HG03039 (cell line): ENCODE measurements around the gene CRLF1.

ENCODE experiments used
- ATAC-seq: cut with Tn5 transposase; IDR thresholded peaks from one replicate; pipeline ENCODE4 v1.9.1; 2021; ENCODE audit warnings: mild to moderate bottlenecking, moderate library complexity; ENCODE audit not compliant: unreplicated experiment

The CRLF1 gene, protein sequence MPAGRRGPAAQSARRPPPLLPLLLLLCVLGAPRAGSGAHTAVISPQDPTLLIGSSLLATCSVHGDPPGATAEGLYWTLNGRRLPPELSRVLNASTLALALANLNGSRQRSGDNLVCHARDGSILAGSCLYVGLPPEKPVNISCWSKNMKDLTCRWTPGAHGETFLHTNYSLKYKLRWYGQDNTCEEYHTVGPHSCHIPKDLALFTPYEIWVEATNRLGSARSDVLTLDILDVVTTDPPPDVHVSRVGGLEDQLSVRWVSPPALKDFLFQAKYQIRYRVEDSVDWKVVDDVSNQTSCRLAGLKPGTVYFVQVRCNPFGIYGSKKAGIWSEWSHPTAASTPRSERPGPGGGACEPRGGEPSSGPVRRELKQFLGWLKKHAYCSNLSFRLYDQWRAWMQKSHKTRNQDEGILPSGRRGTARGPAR

DNA sequence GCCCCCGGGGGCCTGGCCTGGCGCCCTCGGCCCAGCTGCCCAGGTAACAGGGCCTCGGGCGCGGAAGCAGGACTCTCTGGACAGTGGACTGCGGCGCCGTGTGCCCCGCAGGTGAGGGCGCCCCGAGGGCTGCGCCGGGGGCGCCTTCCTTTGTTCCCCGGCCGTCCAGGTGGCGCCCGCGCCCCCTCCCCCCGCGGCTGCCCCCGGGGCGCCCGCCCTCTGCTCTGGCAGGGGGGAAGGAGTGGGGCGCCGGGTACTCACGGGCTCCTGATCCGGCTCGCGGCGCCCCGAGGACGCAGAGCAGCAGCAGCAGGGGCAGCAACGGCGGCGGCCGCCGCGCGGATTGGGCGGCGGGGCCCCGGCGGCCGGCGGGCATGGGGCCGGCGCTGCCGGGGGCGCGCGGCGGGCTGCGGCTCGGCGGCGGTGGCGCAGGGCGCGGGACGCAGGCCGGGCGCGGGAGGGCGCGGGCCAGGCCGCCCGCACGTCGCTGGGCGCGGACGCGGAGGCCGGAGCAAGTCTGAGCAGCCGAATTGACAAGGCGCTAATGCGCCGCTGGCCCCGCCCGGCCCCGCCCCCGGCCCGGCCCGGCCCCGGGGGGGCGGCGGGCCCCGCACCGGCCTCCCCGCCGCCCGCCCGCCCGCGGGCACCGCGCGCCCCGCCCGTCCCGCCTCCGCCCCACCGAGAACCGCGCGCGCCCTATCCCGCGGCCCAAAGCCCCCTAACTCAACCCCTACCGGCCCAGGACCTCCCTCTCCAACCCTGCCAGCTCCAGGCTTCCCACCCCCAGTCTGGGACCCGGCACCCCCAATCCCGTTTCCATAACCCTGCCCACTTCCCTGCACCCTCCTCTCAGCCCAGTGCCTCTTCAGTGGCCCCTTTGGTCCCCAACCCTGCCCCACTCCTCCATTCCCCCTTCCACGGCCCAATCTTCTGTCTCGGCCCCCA lies at the start of gene CRLF1:
Gene CRLF1, minus strand, starts transcription at position 519 of the 945 bp plus-strand sequence. Its CDS starts 143 bp downstream, at position 376.
- ATAC-seq, result no peak

DNA sequence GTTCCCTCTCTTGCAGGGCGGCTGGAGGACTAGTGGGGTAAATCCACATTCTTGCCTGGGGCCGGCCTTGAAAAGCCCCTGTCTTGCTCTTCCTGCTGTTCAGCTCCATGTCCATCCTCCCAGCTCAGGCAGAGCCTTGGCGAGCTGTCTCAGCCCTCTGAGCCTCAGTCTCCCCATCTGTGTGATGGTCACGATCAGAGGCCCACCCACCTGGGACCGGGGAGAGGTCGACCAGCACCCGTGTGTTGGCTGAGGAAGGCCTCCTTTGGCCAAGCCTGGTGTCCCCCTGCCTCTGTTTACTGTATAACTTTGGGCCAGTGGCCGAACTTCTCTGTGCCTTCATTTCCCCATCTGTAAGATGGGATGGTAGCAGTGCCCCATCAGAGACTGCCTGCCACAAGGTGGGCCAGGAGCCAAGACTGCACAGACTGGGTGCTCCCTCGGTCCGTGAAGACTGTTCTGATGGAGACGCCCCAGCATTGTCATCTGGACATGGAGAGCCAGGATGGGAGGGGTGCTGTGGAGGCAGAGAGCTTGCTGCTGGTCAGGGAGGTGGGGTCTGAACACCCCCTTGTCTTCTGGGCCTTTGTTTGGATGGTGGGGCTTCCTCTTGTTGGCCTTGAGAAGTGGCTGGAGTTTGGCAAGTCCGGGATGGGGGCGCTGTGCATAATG lies 48.7 kb upstream of the CRLF1 start:
- ATAC-seq, result no peak

DNA sequence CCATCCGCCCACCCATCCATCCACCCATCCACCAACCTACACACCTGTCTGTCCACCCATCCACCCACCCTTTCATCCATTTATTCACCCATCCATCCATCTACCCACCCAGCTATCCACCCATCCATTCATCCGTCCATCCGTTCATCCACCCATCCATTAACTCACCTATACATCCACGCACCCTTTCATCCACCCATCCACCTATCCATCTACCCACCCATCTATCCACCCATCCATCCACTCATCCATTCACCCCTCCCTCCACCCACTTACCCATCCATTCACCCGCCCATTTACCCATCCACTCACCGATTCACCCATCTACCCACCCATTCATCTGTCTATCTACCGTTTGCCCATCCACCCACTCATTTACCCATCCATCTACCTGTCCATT lies 47.9 kb upstream of the CRLF1 start:
- ATAC-seq, result no peak

DNA sequence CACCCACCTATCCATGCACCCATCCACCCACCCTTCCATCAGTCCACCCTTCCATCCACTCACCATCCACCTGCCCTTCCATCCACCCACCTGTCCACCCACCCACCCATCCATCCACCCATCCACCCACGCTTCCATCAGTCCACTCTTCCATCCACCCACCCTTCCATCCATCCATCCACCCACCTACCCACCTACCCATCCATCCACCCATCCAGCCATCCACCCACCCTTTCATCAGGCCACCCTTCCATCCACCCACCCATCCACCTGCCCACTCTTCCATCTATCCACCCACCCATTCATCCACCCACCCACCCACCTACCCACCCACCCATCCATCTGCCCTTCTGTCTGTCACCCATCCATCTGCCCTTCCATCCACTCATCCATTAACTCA lies 47.3 kb upstream of the CRLF1 start:
- no peak for ATAC-seq

DNA sequence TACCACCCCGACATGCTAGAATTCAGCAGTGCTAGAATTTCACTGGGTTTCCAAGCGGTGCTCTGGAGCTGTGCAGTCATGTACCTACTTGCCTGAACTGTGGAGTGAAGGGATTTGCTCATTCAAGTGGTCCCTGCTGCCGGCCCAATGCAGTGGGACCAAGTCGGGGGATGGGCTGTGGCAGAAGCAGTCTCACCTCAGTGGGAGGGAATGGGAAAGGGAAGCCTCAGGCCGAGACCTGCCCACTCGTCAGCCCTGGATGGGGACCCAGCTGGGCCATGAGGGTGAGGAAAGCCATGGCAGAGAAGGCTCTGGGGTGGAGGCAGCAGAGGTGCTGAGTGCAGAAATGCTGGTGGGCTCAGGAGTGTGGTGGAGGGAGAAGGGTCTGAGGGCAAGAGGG lies 45.1 kb upstream of the CRLF1 start:
- ATAC-seq, result no peak

DNA sequence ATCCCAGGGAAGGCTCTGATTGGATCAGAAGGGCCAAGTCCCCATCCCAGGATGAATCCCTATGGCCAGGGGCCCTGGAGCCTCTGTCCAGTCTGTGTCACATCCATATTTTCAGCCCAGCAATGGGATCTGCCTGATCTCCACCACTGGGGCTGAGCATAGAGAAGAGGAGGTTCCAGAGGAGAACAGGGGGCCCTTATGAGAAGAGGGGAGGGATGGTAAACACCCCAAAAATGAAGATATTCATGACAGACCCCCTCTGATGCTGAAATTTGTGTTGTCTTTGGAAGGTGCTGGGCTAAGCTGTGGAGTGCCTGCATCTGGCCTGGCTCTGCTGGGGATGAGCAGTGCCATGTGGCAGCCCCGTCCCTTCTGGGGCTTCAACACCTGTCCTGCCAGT lies 44.7 kb upstream of the CRLF1 start:
- no peak for ATAC-seq

DNA sequence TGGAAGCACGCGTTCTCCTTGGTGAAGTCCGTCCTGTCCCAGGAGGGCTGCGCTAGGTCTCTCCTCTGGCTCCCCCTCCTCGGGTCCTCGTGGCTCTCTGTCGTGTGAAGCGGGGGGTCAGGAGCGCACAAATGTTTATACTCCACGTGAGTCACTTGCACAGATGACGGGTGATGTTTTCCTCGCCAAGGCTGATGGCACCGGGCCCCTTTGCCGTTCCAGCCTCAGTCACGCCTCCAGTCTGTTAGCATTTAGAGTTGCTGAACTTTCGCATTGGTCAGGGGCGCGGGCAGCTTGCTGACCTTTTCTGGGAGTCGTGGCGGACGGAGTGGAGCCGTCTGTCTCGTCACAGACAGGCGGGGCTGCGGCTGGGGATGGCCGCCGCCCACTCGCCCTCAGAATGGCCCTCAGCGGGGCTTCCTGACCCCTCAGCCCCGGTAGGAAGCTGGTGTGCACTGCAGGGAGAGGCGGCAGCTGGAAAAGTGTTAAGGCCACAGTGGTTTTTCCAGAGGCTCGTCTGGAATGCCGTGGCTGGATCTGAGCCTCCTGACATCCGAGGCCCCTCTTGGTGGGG lies 44.0 kb upstream of the CRLF1 start:
- ATAC-seq, result no peak

DNA sequence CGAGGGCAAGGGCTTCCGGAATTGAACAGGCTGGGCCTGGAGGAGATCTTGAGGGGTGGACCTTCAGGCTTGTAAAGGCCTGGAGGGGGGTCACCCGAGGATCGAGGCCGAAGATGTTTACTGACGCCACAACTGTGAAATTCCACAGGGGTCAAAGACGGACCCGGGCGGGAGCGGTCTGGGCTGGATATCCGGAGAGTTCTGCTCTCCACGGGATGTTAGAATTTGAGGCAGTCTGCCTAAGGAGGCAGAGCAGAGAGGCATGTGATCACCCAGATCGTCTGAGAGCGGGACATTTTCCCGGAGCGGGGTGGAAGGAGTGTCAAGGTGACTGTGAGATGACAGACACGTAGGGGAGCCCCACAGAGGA lies 43.4 kb upstream of the CRLF1 start:
- no peak for ATAC-seq

DNA sequence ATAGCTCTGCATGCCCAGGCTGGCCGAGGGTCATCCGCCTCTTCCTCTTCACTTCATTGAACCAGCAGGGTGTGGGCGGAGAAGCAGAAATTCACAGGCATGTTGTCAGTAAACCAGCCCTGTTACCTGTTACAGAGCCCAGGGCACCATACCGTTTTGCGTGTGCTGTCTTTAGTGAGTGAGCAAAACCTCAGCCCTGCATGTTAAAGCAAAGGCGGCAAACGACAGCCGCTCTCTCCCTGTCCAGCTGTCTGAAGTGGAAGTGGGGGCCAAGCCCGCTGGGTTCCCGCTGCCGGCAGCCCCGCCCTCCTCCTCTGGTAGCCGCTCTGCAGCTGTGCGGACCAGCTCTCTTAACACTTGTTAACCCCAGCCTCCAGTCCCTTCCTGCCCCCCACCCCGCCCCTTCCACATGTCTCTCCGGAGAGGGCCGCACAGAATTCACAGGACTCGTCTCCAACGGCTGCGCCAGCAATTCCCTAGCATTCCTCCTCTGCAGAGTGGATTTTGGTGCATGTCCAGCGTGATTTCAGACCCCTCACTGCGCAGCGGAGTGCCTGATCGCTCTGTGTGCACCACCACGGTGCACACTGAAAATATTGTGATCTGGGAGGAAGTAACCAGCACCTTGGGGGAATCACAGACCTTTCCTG lies 42.9 kb upstream of the CRLF1 start:
- no peak for ATAC-seq

DNA sequence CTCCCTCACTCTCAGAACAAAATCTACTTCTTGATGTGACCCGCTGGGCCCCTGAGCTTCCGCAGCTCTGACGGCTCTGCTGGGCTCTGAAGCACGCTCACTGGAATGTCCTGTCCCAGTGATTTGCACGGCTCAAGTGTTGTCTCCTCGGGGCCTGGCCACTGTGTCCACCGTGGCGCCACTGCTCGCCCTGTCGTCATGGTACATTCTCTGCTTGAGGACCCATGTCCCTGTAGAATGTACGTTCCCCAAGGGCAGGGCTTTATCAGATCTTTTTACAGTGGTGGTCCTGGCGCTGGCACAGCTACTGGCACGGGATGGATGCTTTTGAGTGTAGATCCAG lies 42.3 kb upstream of the CRLF1 start:
- ATAC-seq, result no peak

DNA sequence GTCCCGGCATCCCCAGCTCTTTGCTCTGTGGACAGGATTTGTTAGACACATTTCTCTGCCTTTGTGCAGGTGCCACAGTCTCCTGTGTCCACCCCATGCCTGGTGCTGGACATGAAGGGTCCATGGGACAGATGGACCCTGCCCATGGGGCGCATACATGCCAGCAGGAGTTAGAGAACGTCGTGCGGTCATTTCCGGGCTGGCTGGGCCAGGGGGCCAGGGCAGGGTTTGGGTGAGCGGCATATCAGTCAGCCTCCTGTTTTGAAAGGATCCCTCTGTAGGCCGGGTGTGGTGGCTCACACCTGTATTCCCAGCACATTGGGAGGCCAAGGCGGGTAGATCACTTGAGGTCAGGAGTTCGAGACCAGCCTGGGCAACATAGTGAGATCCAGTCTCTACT lies 41.2 kb upstream of the CRLF1 start:
- ATAC-seq, result no peak

DNA sequence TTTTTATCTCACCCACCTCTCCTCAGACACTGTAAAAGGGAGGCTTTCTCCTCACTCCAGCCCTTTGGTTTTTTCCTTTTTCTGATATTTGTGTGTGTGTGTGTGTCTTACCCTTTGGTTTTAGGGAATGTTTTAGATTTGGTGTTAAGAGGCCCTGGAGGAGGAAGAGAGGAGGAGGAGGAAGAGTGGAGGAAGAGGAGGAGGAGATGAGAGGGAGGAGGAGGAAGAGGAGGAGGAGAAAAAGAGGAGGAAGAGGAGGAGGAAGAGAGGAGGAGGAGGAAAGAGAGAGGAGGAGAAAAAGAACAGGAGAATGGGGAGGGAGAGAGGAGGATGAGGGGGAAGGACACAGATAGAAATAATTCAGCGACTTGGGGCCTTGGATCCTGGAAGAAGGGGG lies 40.8 kb upstream of the CRLF1 start:
- no peak for ATAC-seq

DNA sequence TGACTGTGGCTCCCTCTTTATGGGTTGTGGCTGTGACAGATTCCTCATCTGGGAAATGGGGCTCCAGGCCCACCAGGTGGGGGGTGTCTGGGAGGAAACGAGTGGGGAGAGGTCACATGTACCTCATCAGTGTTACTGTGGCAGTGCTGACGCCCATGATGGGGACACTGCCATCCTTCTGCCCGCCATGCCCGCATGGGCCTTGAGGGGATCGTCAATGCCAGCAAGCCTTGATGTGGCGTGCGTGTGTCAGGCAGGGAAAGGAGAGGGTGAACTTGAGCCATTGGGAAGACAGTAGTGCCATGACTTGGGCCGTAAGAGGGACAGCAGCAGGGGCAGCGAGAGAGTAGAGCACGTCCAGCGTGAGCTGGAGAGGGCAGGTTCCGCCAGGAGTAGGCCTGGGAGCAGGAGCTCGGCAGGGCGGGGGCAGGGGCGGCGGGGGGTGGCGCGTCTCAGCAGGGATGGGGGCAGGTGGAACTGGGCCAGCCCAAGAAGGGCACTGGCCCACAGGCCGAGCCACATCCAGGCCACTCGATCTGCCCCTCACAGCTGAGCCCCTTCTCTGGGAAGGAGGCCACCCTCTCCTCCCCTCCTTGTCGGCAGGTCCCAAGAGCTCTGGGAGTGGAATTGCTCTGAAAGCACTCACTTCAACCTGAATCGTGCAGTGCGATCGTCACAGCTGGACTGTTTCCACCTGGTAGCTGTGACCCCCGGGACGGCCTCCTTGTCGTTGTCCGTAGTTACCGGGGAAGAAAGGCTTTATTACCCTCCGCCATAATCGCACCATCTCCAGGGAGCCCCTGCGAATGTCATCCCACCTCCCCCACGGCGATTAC lies 40.2 kb upstream of the CRLF1 start:
- ATAC-seq, result no peak

DNA sequence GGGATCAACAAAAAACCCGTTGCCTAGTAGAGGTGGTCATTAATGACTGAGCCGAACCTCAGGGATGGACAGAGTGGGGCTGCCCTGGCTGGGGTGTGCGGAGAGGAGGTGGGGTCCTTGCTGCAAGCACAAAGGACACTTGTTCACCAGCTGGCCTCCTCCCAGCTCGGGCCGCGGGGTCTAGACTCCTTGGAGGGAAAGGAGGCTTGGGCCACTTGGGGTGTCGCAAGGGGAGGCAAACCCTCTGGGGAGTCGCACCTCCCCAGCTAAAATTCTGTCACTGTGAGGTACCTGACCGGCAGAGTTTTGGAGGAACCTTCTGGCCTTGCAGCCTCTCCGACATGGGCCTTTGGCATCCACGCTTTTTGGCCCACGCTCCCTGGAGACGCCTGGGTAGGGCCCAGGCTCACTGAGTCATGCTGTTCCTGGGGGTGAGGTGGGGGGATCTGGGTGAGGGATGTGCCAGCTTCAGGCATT lies 38.5 kb upstream of the CRLF1 start:
- ATAC-seq, result no peak

DNA sequence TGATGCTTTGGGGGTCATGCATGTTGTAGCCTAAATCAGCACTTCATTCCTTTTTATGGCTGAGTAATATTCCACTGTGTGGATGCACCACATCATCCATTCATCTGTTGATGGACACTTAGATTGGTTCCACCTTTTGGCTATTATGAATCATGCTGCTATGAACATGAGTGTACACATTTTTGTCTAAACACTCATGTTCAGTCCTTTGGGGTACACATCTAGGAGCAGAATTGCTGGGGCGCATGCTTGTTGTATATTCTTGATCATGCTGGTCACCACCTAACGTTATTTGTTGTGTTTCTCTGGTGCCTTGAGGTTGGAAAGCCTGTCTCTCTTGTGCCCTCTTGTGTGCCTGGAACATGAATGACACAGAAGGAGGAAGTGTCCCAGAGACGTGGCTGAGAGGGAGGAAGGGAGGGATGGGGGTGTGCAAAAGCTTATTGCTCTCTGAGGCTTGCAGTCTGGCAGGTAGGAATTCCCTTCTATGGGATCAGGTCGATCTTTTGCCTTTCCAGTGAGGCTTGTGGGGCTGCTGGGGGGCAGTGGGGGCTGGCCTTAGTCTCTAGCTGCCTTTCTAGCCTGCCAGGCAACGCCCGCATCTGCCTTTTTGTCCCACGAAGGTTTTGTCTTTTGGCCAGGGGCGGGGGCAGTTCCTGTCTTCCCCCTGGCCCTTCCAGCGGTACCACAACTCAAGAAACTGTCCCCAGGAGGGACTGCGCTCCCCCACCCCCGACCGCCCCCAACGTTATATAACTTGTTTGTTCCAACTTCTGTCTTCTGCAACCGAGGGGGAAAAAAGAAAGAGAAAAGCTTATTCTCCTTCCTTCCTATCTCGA lies 37.8 kb upstream of the CRLF1 start:
- no peak for ATAC-seq

DNA sequence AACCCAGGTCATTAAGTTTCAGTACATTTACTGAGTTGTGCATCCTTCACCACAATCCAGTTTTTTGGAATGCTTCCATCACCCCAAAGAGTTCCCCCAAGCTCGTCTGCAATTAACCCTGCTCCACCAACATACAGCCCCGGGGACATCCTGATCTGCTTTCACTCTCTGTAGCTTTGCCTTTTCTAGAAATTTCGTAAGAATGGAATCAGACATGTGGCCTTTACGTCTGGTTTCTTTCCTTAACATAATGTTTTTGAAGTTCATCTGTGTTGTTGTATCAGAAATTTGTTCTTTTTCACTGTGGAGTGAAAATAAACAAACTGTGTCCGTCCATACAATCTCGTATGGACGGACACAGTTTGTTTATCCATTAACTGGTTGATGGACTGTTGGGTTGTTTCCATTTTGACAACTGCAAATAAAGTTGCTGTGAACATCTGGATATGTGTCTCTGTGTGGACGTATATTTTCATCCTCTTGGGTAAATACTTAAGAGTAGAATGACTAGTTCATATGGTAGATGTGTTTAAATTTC lies 33.2 kb upstream of the CRLF1 start:
- no peak for ATAC-seq

DNA sequence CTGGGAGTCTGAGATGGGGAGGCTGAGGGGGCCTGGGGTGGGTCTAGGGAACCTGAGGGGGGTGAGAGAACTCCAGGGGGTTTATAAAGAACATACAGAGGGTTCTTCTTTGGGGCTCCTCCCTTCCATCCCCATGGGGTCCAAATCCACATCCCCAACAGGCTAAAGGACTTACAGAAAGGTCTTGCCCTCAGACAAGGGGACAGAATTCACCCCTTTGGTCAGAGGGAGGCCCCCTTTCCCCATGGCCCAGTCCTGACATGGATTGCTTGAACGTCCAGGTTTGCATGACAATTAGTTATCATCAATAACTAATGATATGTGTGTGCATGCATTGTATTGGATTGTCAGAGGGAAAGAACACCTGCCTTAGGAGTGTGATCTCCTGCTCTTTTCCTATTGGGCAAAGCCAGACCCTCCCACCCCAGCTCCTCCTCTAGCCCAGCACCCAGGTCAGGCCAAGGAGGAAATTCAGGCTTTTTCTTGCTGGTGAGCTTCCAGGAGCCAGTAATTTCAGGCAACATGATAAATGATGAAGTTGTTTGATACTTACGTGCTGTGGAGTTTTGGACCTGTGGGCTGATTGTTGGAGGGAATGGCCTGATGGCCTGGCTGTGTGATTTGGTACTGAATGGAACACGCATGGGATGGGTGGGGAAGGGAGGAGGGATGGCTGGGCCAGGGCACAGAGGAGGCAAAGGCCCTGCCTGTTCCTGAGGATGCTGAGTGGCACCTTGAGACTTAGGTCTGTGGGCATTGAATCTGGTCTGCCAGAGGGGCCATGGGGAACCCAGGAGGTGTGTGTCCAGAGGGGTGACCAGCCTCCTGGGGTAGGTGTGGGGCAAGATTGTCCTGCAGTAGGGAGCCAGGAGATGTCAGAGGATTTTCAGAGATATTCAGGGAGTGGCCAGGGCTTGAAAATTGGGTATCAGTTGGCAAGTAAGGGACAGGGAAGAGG lies 31.4 kb upstream of the CRLF1 start:
- ATAC-seq, result no peak
